ENCODE data around the gene NOD2. TPM values are rescaled to one million over a fixed set of nuclear protein-coding genes. Genes with fewer than 3 reads are reported as not detected.

NOD2 gene
- total RNA-seq, 1 experiment from 2014 or later: 5.4 TPM

DNA sequence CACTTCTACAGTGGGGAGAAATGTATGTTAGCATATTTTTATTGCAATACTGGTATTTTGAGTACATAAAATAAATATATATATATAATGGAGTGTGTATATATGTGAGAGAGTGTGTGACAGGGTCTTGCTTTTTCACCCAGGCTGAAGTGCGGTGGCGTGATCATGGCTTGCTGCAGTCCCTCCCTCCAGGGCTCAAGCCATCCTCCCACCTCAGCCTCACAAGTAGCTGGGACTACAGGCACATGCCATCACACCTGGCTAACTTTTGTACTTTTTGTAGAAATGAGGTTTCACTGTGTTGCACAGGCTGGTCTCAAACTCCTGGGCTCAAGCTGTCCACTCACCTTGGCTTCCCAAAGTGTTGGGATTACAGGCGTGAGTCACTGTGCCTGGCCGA is 52.5 kb downstream of the NOD2 start:
- no peak overlapping the region for H3K4me3 ChIP-seq (replicated peaks in 1 of 2; ENCODE audit: low read depth in 1 of 2, low read length in 2 of 2)
- ChIA-PET CTCF (interaction anchor here (1.2 kb wide), 1 partner anchor 61 kb away, joined by 5 read pairs; no protein-coding TSS in a partner anchor), POLR2A (no interaction called here), RAD21 (ENCODE audit: low non-redundant PET in 1 of 2, low total read pairs in 2 of 2, uncharacterized antibody in 2 of 2, unreplicated experiment in 2 of 2) (no interaction called here)
- H3K79me2 ChIP-seq (ENCODE audit: insufficient read depth, low read length): no peaks in the 10 kb centered on the region
- no peak overlapping the region for H3K9ac ChIP-seq (ENCODE audit: low read length)
- ATAC-seq (no peak), DNase-seq (ENCODE audit: low read depth, low spot score) (no peak)
- no peaks in the 10 kb centered on the region for H3K27me3 ChIP-seq (ENCODE audit: insufficient read depth, low read length)
- no peaks in the 10 kb centered on the region for H3K9me3 ChIP-seq (ENCODE audit: control insufficient read depth in 1 of 2, insufficient read depth in 1 of 2, low read depth in 1 of 2, low read length in 2 of 2)
- no peak overlapping the region for H2AFZ ChIP-seq (ENCODE audit: low read depth, low read length, poor library complexity, severe bottlenecking)
- H3K9me2 ChIP-seq (ENCODE audit: insufficient read depth): no peaks in the 10 kb centered on the region
- no peaks in the 10 kb centered on the region for H4K20me1 ChIP-seq (ENCODE audit: insufficient read depth)
- H3K36me3 ChIP-seq (ENCODE audit: control insufficient read depth in 1 of 2, insufficient read depth in 2 of 2, low read length in 2 of 2): no peaks in the 10 kb centered on the region
- no peak overlapping the region for H3K27ac ChIP-seq (ENCODE audit: low read depth, low read length)
- no TSS peak for BruUV-seq (replicated peaks)
- TF ChIP-seq TCF7L2 (IDR thresholded peaks at IDR 0.05; ENCODE audit: borderline replicate concordance, extremely low read depth, insufficient read depth, insufficient read length) (no peak), MAX (IDR thresholded peaks at IDR 0.05) (no peak), RAD21 (IDR thresholded peaks at IDR 0.05; ENCODE audit: low read depth) (no peak), CBX3 (IDR thresholded peaks at IDR 0.05; ENCODE audit: low read depth) (no peak), REST (IDR thresholded peaks at IDR 0.05; ENCODE audit: low read depth) (no peak), SIN3A (IDR thresholded peaks at IDR 0.05; ENCODE audit: low read depth) (no peak), POLR2A (IDR thresholded peaks at IDR 0.05; ENCODE audit: borderline replicate concordance, extremely low read depth, insufficient read depth, insufficient read length) (no peak), ZFX (IDR thresholded peaks at IDR 0.05) (no peak)
- intact Hi-C loops (cut with micrococcal nuclease): loop anchor here (2.0 kb wide), 2 partner anchors 81 to 371 kb away; no protein-coding TSS in a partner anchor
- H3K4me1 ChIP-seq (ENCODE audit: control insufficient read depth in 1 of 2, insufficient read depth in 2 of 2, low read length in 2 of 2): peaks cover 2 to 13% of the 10 kb centered on the region in 2 experiments; a peak in 2 of 4 replicates
- no peak overlapping the region for H3K4me2 ChIP-seq (ENCODE audit: low read length)
